ENCODE data around the gene CHDH.

The CHDH gene

GRCh38 chr3:53823956-53824657 is 22.1 kb downstream of the CHDH start:
- no peak for DNase-seq

GRCh38 chr3:53823026-53823955 is 22.9 kb downstream of the CHDH start:
- DNase-seq: no peak

- DNase-seq: peak; percentile 1
Observed at GRCh38 chr3:53822331-53822741, 23.9 kb downstream of the CHDH start.

- peak; percentile 5 for DNase-seq
Observed at GRCh38 chr3:53821631-53822121, 24.5 kb downstream of the CHDH start.

GRCh38 chr3:53820756-53821580 is 25.3 kb downstream of the CHDH start:
- DNase-seq: peak; percentile 4

GRCh38 chr3:53820084-53820483 is 26.1 kb downstream of the CHDH start:
- no peak for DNase-seq

GRCh38 chr3:53819163-53819868 is 26.9 kb downstream of the CHDH start:
- DNase-seq: no peak

- no peak for DNase-seq
Observed at GRCh38 chr3:53818221-53819162, 27.7 kb downstream of the CHDH start.

GRCh38 chr3:53817809-53818208 is 28.4 kb downstream of the CHDH start:
- DNase-seq: peak; percentile 3

GRCh38 chr3:53817211-53817610 is 29.0 kb downstream of the CHDH start:
- no peak for DNase-seq

- DNase-seq: no peak
Observed at GRCh38 chr3:53816425-53816824, 29.8 kb downstream of the CHDH start.

- DNase-seq: no peak
Observed at GRCh38 chr3:53815651-53816050, 30.6 kb downstream of the CHDH start.

GRCh38 chr3:53815067-53815466 is 31.2 kb downstream of the CHDH start:
- no peak for DNase-seq

- no peak for DNase-seq
Observed at GRCh38 chr3:53813876-53814275, 32.3 kb downstream of the CHDH start.

GRCh38 chr3:53813229-53813628 is 33.0 kb downstream of the CHDH start:
- DNase-seq: no peak

GRCh38 chr3:53812434-53812833 is 33.8 kb downstream of the CHDH start:
- DNase-seq: no peak

- no peak for DNase-seq
Observed at GRCh38 chr3:53811143-53811927, 34.9 kb downstream of the CHDH start.

- no peak for DNase-seq
Observed at GRCh38 chr3:53809764-53810400, 36.3 kb downstream of the CHDH start.

- DNase-seq: no peak
Observed at GRCh38 chr3:53809267-53809666, 37.0 kb downstream of the CHDH start.

- no peak for DNase-seq
Observed at GRCh38 chr3:53808496-53808895, 37.7 kb downstream of the CHDH start.
